Posterior vena cava (tissue), 2 donors: ENCODE measurements around the gene JDP2. TPM values are rescaled to one million over a fixed set of nuclear protein-coding genes. Genes with fewer than 3 reads are reported as not detected.
A peak's percentile ranks its signal among the peaks of the same experiment; 100 is the strongest.

Experiments
- DNase-seq: peaks from one replicate; pipeline ENCODE4 v3.0.0-alpha.2; 2020; ENCODE audit warnings: low spot score
- intact Hi-C, 2 donors: fragments of 100-400 bp; cut with DNase I; formaldehyde crosslinking; loops; one replicate each; pipeline versions ENCODE4 v1.14.1 to v1.14.2; 2022 to 2023
- total RNA-seq, 2 donors: library from RNA; stranded (reverse); fragmentation: NEBNext Ultra II Directional; extraction: Animal tissue kit (Norgen Biotek cat#: 25700); gene quantifications; one replicate each; pipeline ENCODE4 v1.2.1, GENCODE V29; 2021
- donor health status: DM: yes; HTN: yes; CAD: no.
- donor health status: DM: yes; HTN: yes; CAD: no.

Gene JDP2
- total RNA-seq, 2 donors from 2014 or later = 44.2 to 54.8 TPM

- intact Hi-C loops = loop anchor here in 1 of 2 donors (5.0 kb wide), 1 partner anchor 1289 kb away; no protein-coding TSS in a partner anchor
- DNase-seq = no peak
Observed at GRCh38 chr14:75433631-75434071, 5.8 kb downstream of the JDP2 start.

- DNase-seq = no peak
- intact Hi-C loops = loop anchor here in 1 of 2 donors (5.0 kb wide), 1 partner anchor 1288 kb away; no protein-coding TSS in a partner anchor
Observed at GRCh38 chr14:75434138-75434889, 6.5 kb downstream of the JDP2 start.

GRCh38 chr14:75434890-75435248 lies 7.0 kb downstream of the JDP2 start:
- intact Hi-C loops = loop anchor here in 1 of 2 donors (5.0 kb wide), 1 partner anchor 1287 kb away; no protein-coding TSS in a partner anchor
- DNase-seq = no peak

- no peak for DNase-seq
- intact Hi-C loops = no loop called here
Observed at GRCh38 chr14:75435473-75435872, 7.7 kb downstream of the JDP2 start.

- intact Hi-C loops = no loop called here
- DNase-seq = peak; percentile 74
Observed at GRCh38 chr14:75437201-75438143, 9.7 kb downstream of the JDP2 start.

- intact Hi-C loops = no loop called here
- DNase-seq = peak; percentile 71
Observed at GRCh38 chr14:75438486-75439080, 10.8 kb downstream of the JDP2 start.

- intact Hi-C loops = no loop called here
Observed at GRCh38 chr14:75439989-75440388, 12.2 kb downstream of the JDP2 start.

GRCh38 chr14:75440733-75441477 lies 13.1 kb downstream of the JDP2 start:
- intact Hi-C loops = no loop called here
- peak; percentile 91 for DNase-seq

More at GRCh38 chr14:75439989-75440388, 12.2 kb downstream of the JDP2 start:
- DNase-seq = peak; percentile 30

GRCh38 chr14:75441728-75442127 lies 13.9 kb downstream of the JDP2 start:
- DNase-seq = no peak
- intact Hi-C loops = no loop called here

- DNase-seq = no peak
- intact Hi-C loops = no loop called here
Observed at GRCh38 chr14:75442166-75442565, 14.3 kb downstream of the JDP2 start.

- no peak for DNase-seq
- intact Hi-C loops = no loop called here
Observed at GRCh38 chr14:75442642-75443041, 14.8 kb downstream of the JDP2 start.

- intact Hi-C loops = no loop called here
- DNase-seq = no peak
Observed at GRCh38 chr14:75443203-75443969, 15.6 kb downstream of the JDP2 start.

- no peak for DNase-seq
- intact Hi-C loops = no loop called here
Observed at GRCh38 chr14:75445236-75445635, 17.4 kb downstream of the JDP2 start.

- intact Hi-C loops = no loop called here
- no peak for DNase-seq
Observed at GRCh38 chr14:75445963-75446362, 18.1 kb downstream of the JDP2 start.

GRCh38 chr14:75446447-75446846 lies 18.6 kb downstream of the JDP2 start:
- DNase-seq = no peak
- intact Hi-C loops = no loop called here

GRCh38 chr14:75448209-75448608 lies 20.4 kb downstream of the JDP2 start:
- intact Hi-C loops = no loop called here
- no peak for DNase-seq

- intact Hi-C loops = no loop called here
- no peak for DNase-seq
Observed at GRCh38 chr14:75449036-75449435, 21.2 kb downstream of the JDP2 start.

GRCh38 chr14:75449696-75450095 lies 21.9 kb downstream of the JDP2 start:
- intact Hi-C loops = no loop called here
- no peak for DNase-seq
